SK-N-MC (cell line): ENCODE data around the gene HINT3.
"Not testable (repeated sequence)": the region's sequence is repeated elsewhere in the genome, so short reads cannot be mapped to it uniquely, and the experiment has no call there.

Experiments used
- DNase-seq: peaks from one replicate; pipeline ENCODE4 v3.0.0-alpha.2; 2011; ENCODE audit warnings: low read depth, low spot score
- H3K27ac ChIP-seq: fragments of 200-600 bp; sonication (generic); 2 replicates; pipeline ENCODE4 v1.5.1; 2016; ENCODE audit warnings: mixed run types
- H3K36me3 ChIP-seq: fragments of 200-600 bp; sonication (generic); 2 replicates; pipeline ENCODE4 v1.6.1; 2017; ENCODE audit warnings: antibody characterized with exemption, low read length, mixed read lengths; ENCODE audit not compliant: insufficient read depth
- H3K4me3 ChIP-seq: fragments of 200-600 bp; sonication (generic); 2 replicates; pipeline ENCODE4 v1.5.1; 2016
- H3K9ac ChIP-seq: fragments of 200-600 bp; sonication (generic); 2 replicates; pipeline ENCODE4 v1.8.0; 2017; ENCODE audit warnings: mixed run types, mixed read lengths; ENCODE audit not compliant: insufficient read length
- H3K9me3 ChIP-seq: fragments of 200-600 bp; sonication (generic); 2 replicates; pipeline ENCODE4 v1.6.1; 2017; ENCODE audit warnings: low read depth, mild to moderate bottlenecking, antibody characterized with exemption, low read length, moderate library complexity, mixed read lengths
- EZH2 ChIP-seq: fragments of 200-600 bp; sonication (generic); IDR thresholded peaks from one replicate; pipeline ENCODE4 v1.6.1; 2017; ENCODE audit warnings: antibody characterized with exemption
- FOXP2 ChIP-seq: optimal IDR thresholded peaks from 2 replicates; pipeline ENCODE3; 2011; ENCODE audit warnings: mild to moderate bottlenecking, moderate library complexity; ENCODE audit not compliant: insufficient read depth; ENCODE audit errors: extremely low read length, control extremely low read depth
- POLR2AphosphoS5 ChIP-seq: IDR thresholded peaks from 2 replicates; pipeline ENCODE4 v1.6.1; 2012; ENCODE audit warnings: mild to moderate bottlenecking, low read depth, low read length, borderline replicate concordance

The HINT3 gene

GRCh38 chr6:125931733-125932450, 24.7 kb upstream of the HINT3 start:
- H3K27ac ChIP-seq = no peak overlapping the region

GRCh38 chr6:125932451-125932795, 24.1 kb upstream of the HINT3 start:
- H3K27ac ChIP-seq = no peak overlapping the region
- no peak overlapping the region for H3K4me3 ChIP-seq
- no peaks in the 10 kb centered on the region for H3K9me3 ChIP-seq
- no peak for DNase-seq
- H3K9ac ChIP-seq = no peak overlapping the region
- TF ChIP-seq EZH2 = no peak
- no peak for TF ChIP-seq FOXP2
- TF ChIP-seq POLR2AphosphoS5 = no peak
- peaks cover 14% of the 10 kb centered on the region for H3K36me3 ChIP-seq

More at GRCh38 chr6:125931733-125932450, 24.7 kb upstream of the HINT3 start:
- Histone ChIP-seq H3K4me3 (no peak overlapping the region), H3K36me3 (peaks cover 15% of the 10 kb centered on the region), H3K9me3 (no peaks in the 10 kb centered on the region), H3K9ac (no peak overlapping the region)
- no peak for DNase-seq
- no peak for TF ChIP-seq POLR2AphosphoS5
- TF ChIP-seq EZH2 = no peak
- TF ChIP-seq FOXP2 = no peak

GRCh38 chr6:125935520-125935919, 21.1 kb upstream of the HINT3 start:
- H3K27ac ChIP-seq, H3K4me3 ChIP-seq, H3K36me3 ChIP-seq: not testable (repeated sequence)

GRCh38 chr6:125939026-125939425, 17.5 kb upstream of the HINT3 start:
- no peaks in the 10 kb centered on the region for H3K36me3 ChIP-seq
- no peak overlapping the region for H3K9ac ChIP-seq
- H3K4me3 ChIP-seq = no peak overlapping the region
- no peak for DNase-seq
- no peak overlapping the region for H3K27ac ChIP-seq
- H3K9me3 ChIP-seq = no peaks in the 10 kb centered on the region
- TF ChIP-seq EZH2 (no peak), POLR2AphosphoS5 (no peak), FOXP2 (no peak)

More at GRCh38 chr6:125935520-125935919, 21.1 kb upstream of the HINT3 start:
- H3K9ac ChIP-seq, DNase-seq, H3K9me3 ChIP-seq: not testable (repeated sequence)

- Histone ChIP-seq H3K9ac (no peak overlapping the region), H3K9me3 (no peaks in the 10 kb centered on the region), H3K4me3 (peak overlapping the region; percentile 6; the same call in 1 of the 2 replicates), H3K27ac (no peak overlapping the region), H3K36me3 (no peaks in the 10 kb centered on the region)
- TF ChIP-seq POLR2AphosphoS5 (no peak), EZH2 (no peak), FOXP2 (no peak)
- no peak for DNase-seq
These were observed 16.8 kb upstream of the HINT3 start for GRCh38 chr6:125939791-125940190.

- Histone ChIP-seq H3K9ac (no peak overlapping the region), H3K36me3 (no peaks in the 10 kb centered on the region), H3K9me3 (no peaks in the 10 kb centered on the region), H3K4me3 (peak overlapping the region; percentile 6; the same call in 1 of the 2 replicates), H3K27ac (peak overlapping the region; percentile 15; the same call in 1 of the 2 replicates)
- DNase-seq = peak; percentile 96
- TF ChIP-seq EZH2 = no peak
- TF ChIP-seq POLR2AphosphoS5 = peak; percentile 50; the same call in 1 of the 2 replicates
These were observed 16.1 kb upstream of the HINT3 start for GRCh38 chr6:125940247-125941041.

GRCh38 chr6:125942672-125943527, 13.7 kb upstream of the HINT3 start:
- Histone ChIP-seq H3K4me3 (no peak overlapping the region), H3K9me3 (no peaks in the 10 kb centered on the region), H3K9ac (no peak overlapping the region), H3K36me3 (no peaks in the 10 kb centered on the region), H3K27ac (no peak overlapping the region)
- TF ChIP-seq POLR2AphosphoS5 (no peak), FOXP2 (no peak), EZH2 (no peak)
- no peak for DNase-seq

- H3K9ac ChIP-seq = no peak overlapping the region
- DNase-seq = no peak
- H3K4me3 ChIP-seq = no peak overlapping the region
- no peaks in the 10 kb centered on the region for H3K9me3 ChIP-seq
- H3K36me3 ChIP-seq = no peaks in the 10 kb centered on the region
- TF ChIP-seq EZH2 (no peak), FOXP2 (no peak), POLR2AphosphoS5 (no peak)
- no peak overlapping the region for H3K27ac ChIP-seq
These were observed 12.8 kb upstream of the HINT3 start for GRCh38 chr6:125943528-125944433.
